GM20431 (cell line): ENCODE data around the gene SLC6A19.

Experiments
- in situ Hi-C: fragments of 300-500 bp; cut with MseI, MboI; formaldehyde crosslinking; loops from one replicate; pipeline ENCODE4 v1.15.0; 2020; ENCODE audit warnings: low sequenced_read_pairs; ENCODE audit not compliant: unreplicated experiment

Gene SLC6A19

GRCh38 chr5:1205255-1206180, 4.1 kb downstream of the SLC6A19 start:
- in situ Hi-C loops: no loop called here

GRCh38 chr5:1206521-1207412, 5.4 kb downstream of the SLC6A19 start:
- in situ Hi-C loops: no loop called here

- in situ Hi-C loops: no loop called here
Observed at GRCh38 chr5:1207555-1207954, 6.2 kb downstream of the SLC6A19 start.

DNA sequence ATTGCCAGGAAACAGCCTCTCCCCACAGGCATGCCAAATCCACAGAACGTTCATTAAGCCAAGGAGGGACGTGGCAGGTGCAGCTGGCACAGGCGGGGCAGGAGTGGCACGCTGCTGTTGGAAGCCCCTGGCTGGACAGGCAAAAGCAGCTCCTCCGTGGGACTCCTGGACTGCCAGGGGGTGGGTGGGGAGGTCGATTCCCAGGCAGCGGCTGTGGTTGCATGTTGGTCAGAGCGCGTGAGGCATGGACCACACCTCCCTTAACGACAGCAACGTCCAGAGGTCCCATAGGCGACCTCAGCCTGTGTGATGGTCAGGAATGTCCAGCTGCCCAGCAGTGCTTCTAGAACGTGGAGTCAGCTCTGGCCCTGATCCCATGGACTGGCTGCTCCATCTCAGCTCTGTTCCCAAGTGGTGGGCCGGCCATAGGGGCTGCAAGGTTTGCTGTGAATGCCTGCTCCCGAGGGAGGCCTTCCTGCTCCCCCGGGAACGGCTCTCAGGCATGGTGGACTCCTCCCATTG, 6.9 kb downstream of the SLC6A19 start:
- in situ Hi-C loops: no loop called here

DNA sequence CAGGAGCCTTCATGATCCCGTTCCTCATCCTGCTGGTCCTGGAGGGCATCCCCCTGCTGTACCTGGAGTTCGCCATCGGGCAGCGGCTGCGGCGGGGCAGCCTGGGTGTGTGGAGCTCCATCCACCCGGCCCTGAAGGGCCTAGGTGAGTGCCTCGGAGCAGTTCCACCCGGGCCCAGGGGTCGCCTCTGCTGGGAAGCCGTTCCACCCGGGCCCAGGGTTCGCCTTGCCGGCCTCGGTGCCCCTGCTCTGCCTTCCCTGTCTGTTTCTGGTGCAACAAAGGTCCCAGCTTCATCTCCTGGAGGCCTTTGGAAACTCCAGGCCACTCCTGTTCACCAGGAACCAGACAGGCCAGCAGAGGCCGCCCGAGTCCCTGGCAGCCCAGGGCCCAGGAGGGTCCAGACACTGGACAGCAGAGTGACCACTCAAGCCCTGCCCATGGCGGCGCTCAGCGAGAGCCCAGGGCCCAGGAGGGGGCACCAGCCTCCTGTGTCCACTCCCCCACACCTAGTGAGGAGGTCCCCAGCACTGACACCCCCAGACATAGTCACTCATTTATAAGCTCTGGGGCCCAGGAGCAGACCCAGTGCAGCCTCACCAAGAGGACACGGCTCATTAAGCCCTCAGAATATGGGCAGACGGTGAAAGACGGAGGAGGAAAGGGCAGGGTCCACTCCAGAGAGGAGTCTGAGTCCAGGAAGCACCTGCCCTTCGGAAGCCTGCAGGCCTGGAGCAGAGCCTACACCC, 7.5 kb downstream of the SLC6A19 start:
- in situ Hi-C loops: no loop called here

GRCh38 chr5:1209489-1209852, 8.1 kb downstream of the SLC6A19 start:
- in situ Hi-C loops: no loop called here

DNA sequence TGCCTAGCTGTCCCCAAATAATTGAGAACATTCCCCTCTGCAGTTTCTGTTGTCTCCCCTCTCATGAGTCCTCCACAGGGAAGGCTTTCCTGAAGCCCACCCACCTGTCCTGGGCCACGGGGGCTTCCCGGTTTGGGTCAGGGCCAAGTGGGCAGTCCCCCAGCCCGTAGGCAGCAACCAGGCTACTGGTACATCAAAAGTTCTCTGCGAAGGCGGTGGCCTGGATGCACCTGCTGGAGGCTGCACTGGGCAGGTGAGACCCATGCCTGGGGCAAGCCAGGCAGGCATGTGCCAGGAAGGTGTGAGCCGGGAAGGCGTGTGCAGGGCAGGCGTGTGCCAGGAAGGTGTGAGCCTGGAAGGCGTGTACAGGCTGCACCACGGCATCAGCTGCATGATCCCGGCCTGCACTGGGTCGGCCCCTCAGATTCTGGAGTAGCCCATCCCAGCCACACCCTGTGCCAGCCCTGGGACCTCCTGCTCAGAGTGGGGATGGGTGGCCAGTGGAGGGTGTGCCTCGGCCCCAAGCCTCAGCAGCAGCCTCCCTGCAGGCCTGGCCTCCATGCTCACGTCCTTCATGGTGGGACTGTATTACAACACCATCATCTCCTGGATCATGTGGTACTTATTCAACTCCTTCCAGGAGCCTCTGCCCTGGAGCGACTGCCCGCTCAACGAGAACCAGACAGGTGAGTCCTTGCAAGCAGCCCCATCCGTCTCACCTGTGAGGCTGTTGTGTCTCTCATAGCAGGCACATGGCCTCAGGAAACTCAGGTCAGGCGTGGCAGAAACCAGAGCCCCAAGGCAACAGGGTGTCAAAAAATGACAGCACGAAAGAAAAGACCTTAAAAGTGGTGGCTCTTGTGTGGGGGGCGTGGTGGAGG, 8.7 kb downstream of the SLC6A19 start:
- in situ Hi-C loops: no loop called here

DNA sequence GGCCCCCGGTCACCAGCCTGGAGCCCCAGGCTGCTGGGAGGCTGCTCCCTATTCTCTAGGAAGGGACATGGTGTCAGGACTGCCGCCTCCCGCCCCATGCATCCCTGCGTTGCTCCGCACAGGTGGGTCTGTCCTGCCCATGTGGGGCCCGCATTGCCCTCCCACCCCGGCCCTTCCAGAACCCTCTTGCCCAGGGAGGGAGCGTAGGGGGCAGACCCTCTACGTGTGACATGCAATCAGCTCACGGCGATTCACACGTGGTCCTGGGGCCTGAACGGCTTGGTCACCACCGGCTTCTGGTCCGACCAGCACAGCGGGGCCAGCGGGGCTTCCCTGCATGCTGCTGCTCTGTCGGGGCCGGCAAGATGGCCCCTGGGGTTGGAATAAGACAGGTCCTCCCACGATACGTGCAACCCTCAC, 9.4 kb downstream of the SLC6A19 start:
- in situ Hi-C loops: no loop called here

DNA sequence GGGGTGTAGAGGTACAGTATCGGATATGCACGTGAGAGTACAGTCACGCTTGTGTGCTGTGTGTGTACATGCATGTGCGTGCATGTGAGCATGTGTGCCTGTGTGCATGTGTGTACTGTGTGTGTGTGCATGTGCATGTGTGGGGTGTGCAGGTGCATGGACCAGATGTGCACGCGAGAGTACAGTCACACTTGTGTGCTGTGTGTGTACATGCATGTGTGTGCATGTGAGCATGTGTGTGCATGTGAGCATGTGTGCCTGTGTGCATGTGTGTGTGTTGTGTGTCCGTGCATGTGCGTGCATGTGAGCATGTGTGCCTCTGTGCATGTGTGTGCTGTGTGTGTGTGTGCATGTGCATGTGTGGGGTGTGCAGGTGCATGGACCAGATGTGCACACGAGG, 10.3 kb downstream of the SLC6A19 start:
- in situ Hi-C loops: no loop called here

DNA sequence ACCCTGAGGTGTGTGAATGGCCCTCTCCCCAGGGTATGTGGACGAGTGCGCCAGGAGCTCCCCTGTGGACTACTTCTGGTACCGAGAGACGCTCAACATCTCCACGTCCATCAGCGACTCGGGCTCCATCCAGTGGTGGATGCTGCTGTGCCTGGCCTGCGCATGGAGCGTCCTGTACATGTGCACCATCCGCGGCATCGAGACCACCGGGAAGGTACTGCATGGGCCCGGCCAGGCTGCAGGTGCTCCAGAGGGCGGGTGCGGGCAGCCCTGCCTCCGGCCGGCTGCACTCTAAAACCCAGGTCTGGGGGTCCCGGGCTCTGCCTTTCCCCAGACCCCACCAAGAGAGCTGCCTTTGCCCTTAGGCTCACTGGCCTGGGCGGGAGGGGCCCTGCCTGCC, 10.9 kb downstream of the SLC6A19 start:
- in situ Hi-C loops: no loop called here

- in situ Hi-C loops: no loop called here
Observed at GRCh38 chr5:1212881-1213280, 11.5 kb downstream of the SLC6A19 start.

- in situ Hi-C loops: no loop called here
Observed at GRCh38 chr5:1213508-1214162, 12.2 kb downstream of the SLC6A19 start.

- in situ Hi-C loops: no loop called here
Observed at GRCh38 chr5:1214163-1214935, 13.0 kb downstream of the SLC6A19 start.

DNA sequence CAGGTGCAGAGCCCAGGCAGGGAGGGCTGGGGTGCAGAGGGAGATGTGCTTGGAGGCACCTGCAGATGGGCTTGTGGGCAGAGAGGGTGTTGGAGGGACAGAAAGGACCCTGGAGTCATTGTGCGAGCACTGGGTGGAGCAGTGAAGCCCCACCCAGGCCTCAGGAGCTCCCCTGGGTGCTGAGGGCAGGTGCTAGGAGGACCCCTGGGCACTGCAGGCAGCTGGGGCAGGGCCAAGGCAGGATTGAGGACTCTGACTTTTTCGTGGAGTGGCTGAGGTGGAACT, 13.5 kb downstream of the SLC6A19 start:
- in situ Hi-C loops: no loop called here

DNA sequence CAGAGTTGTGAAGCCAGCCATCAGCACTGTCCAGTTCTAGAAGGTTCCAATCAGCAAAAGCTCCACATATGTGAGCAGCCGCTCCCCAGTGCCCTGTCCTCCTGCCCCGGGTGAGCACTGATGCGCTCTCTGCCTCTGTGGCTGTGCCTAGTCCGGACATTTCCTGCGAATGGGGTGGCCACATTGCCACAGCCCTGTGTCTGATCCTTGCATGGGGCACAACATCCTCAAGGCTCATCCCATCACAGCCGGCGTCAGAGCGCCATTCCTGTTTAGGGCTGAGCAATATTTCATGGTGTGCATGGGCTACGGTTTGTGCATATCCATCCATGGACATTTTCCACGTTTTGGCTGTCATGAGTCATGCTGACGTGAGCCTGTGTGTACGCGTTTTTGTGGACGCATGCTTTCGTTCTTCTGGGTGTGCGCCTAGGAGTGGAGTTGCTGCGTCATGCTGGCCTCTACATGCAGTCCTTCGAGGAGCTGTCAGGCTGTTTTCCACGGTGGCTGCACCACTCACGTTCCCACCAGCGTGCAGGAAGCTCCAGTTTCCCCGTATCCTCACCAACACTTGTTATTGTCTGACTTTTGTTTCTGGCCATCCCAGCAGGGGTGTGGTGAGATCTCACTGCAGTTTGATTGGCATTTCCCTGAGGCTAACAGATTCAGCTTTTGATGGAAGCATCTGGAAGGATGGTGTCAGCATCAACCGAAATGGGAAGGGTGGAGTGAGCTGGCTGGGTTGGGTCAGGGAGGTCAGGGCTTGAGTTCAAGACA, 14.1 kb downstream of the SLC6A19 start:
- in situ Hi-C loops: no loop called here

DNA sequence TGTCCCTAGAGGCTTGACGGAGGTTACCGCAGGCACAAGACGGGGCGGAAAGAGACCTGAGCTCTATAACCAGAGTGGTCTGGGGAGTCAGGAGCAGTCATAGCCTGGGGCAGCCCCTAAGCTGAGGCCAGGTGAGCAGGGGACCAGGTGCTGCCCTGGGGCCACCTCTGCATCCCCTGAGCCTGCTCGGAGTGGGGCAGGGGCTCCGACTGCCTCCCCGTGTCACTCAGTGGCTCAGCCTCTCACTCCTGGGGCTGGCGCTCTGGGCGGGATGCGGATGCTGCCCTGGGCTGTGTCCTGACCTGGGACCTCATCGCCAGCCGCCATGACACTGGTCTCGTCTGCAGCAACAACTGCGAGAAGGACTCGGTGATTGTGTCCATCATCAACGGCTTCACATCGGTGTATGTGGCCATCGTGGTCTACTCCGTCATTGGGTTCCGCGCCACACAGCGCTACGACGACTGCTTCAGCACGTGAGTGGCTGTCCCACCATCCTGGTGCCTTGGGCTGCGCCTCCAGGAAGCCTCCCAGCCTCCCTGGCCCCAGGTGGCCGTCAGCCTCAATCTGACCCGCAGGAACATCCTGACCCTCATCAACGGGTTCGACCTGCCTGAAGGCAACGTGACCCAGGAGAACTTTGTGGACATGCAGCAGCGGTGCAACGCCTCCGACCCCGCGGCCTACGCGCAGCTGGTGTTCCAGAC, 15.0 kb downstream of the SLC6A19 start:
- in situ Hi-C loops: no loop called here

DNA sequence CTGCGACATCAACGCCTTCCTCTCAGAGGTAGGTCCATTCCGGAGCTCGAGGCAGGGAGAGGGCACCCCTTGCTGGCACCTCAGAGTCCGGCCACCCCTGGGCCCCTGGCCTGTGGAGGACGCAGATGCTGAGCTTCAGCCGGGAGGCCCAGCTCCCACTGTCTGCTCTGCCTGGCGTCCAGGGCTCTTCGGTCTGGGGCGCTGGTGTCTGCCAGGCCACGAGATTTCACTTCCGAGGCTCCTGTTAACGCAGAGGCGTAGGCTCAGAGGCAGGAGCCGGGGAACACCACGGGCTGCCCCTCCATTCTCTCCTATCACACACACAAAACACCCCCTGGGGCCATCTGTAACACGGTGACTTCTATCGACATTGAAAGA, 15.5 kb downstream of the SLC6A19 start:
- in situ Hi-C loops: no loop called here
